Posterior vena cava (tissue), 2 donors: Measurements from ENCODE around the gene KIRREL2. TPM values are rescaled to one million over a fixed set of nuclear protein-coding genes. Genes with fewer than 3 reads are reported as not detected.
A peak's percentile ranks its signal among the peaks of the same experiment; 100 is the strongest.
"Not testable (repeated sequence)": the region's sequence is repeated elsewhere in the genome, so short reads cannot be mapped to it uniquely, and the experiment has no call there.

ENCODE experiments used
- DNase-seq: peaks from one replicate; pipeline ENCODE4 v3.0.0-alpha.2; 2020; ENCODE audit warnings: low spot score
- intact Hi-C, 2 donors: fragments of 100-400 bp; cut with DNase I; formaldehyde crosslinking; loops; one replicate each; pipeline versions ENCODE4 v1.14.1 to v1.14.2; 2022 to 2023
- total RNA-seq, 2 donors: library from RNA; stranded (reverse); fragmentation: NEBNext Ultra II Directional; extraction: Animal tissue kit (Norgen Biotek cat#: 25700); gene quantifications; one replicate each; pipeline ENCODE4 v1.2.1, GENCODE V29; 2021
- donor health status: DM: yes; HTN: yes; CAD: no.
- donor health status: DM: yes; HTN: yes; CAD: no.

The KIRREL2 gene
- total RNA-seq, 2 donors from 2014 or later = not detected

DNA sequence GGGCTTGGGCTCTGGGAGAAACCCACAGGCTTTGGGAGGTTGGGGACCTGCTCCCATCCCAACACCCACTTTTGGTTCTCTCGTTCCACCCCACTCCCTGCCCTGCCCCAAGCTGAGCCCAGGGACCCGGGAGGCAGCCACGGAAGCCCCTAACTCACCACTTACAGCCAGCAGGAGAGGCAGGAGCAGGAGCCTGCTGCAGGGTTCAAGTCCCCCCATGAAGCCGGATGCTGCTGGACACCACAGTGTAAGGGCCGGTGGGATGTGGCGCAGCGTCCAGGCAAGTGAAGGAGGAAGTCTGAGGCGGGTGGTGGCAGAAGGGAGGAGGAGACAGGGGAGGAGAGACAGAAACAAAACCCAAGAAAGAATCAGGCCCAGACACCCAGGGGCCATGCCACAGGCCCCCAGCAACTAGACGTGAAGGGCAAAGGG lies 51.3 kb downstream of the KIRREL2 start, which contains the start of gene TYROBP:
Gene TYROBP (minus strand): TSS at position 286 of the 432 bp plus-strand sequence. CDS start 67 bp downstream, at position 219.
- peak; percentile 87 for DNase-seq
- intact Hi-C loops = no loop called here

DNA sequence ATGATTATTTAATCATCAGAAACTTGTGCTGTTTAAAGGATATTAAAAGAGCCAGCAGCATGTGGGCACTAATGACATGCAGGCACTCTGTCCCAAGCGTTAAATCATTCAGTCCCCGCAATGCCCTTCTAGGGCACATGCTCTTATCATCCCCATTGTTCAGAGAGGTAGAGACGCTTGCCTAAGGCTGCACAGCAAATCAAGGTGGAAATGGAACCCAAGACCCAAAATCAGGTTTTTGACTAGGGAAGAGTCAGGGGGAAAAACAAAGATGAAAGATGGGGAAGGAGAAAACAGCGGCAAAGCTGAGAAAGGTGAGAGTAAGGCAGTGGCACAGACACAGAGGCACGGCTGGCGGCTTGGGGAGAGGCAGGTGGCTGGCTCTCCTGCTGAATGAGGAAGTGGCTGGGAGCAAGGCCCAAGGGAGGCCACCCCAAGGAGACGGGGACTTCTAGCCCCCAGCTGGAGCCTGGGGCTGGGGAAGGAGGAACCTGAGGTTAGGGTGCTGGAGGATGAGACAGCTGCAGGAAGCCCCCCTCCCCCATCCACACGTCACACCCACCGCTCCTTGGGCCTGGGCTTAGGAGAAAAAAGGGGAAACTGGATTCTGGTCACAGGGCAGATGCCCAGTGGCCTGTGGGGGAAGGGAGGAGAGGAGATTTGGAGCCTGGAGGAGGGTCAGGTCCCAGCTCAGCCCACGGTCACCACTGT lies 52.4 kb downstream of the KIRREL2 start:
- intact Hi-C loops = no loop called here
- DNase-seq = peak; percentile 95

GRCh38 chr19:35909684-35910035 lies 52.9 kb downstream of the KIRREL2 start:
- intact Hi-C loops = no loop called here
- DNase-seq = no peak

GRCh38 chr19:35910355-35910754 lies 53.6 kb downstream of the KIRREL2 start:
- intact Hi-C loops, DNase-seq: not testable (repeated sequence)

GRCh38 chr19:35911173-35911572 lies 54.5 kb downstream of the KIRREL2 start:
- intact Hi-C loops = no loop called here
- no peak for DNase-seq

- DNase-seq = no peak
- intact Hi-C loops = no loop called here
Measured at GRCh38 chr19:35911790-35912189, 55.1 kb downstream of the KIRREL2 start.

- DNase-seq = no peak
- intact Hi-C loops = no loop called here
Measured at GRCh38 chr19:35913589-35913988, 56.9 kb downstream of the KIRREL2 start.

GRCh38 chr19:35915443-35915842 lies 58.7 kb downstream of the KIRREL2 start:
- intact Hi-C loops = no loop called here
- no peak for DNase-seq

Other genes starting within 250 kb of the KIRREL2 start
- 1 to 10 TPM; 7.9 to 8.3 TPM for gene HAUS5, start 244.2 kb upstream of the KIRREL2 start, total RNA-seq
- gene RBM42, start 227.9 kb upstream of the KIRREL2 start, total RNA-seq = 10 to 100 TPM; 61.1 to 61.3 TPM
- under 1 TPM; 0.74 to 0.81 TPM for gene ETV2, start 215.2 kb upstream of the KIRREL2 start, total RNA-seq
- gene COX6B1, start 208.6 kb upstream of the KIRREL2 start, total RNA-seq = 100 to 1,000 TPM; 228 to 290 TPM
- gene UPK1A, start 190.4 kb upstream of the KIRREL2 start, total RNA-seq = under 1 TPM in 1 of 2 donors, not detected in 1; 0.19 TPM
- gene ZBTB32, start 152.4 kb upstream of the KIRREL2 start, total RNA-seq = not detected
- 10 to 100 TPM; 23.1 to 23.5 TPM for gene KMT2B, start 138.9 kb upstream of the KIRREL2 start, total RNA-seq
- 1 to 10 TPM; 4.3 to 9.3 TPM for gene IGFLR1, start 114.5 kb upstream of the KIRREL2 start, total RNA-seq
- 10 to 100 TPM; 13.8 to 18.7 TPM for gene U2AF1L4, start 111.5 kb upstream of the KIRREL2 start, total RNA-seq
- 10 to 100 TPM; 33.6 to 37.3 TPM for gene PSENEN, start 111.3 kb upstream of the KIRREL2 start, total RNA-seq
- gene LIN37, start 108.3 kb upstream of the KIRREL2 start, total RNA-seq = 1 to 10 TPM; 8.3 to 9.4 TPM
- 100 to 1,000 TPM; 290 to 412 TPM for gene HSPB6, start 99.9 kb upstream of the KIRREL2 start, total RNA-seq
- gene PROSER3, start 98.7 kb upstream of the KIRREL2 start, total RNA-seq = 10 to 100 TPM; 18.4 to 19.3 TPM
- 1 to 10 TPM; 6.2 to 9.6 TPM for gene ARHGAP33, start 81.3 kb upstream of the KIRREL2 start, total RNA-seq
- not detected for gene PRODH2, start 44.1 kb upstream of the KIRREL2 start, total RNA-seq
- gene NPHS1, start 4.4 kb upstream of the KIRREL2 start, total RNA-seq = not detected
- 1 to 10 TPM; 3.9 to 7.3 TPM for gene APLP1, start 11.7 kb downstream of the KIRREL2 start, total RNA-seq
- gene NFKBID, start 43.6 kb downstream of the KIRREL2 start, total RNA-seq = 10 to 100 TPM in 1 of 2 donors, 1 to 10 TPM in 1; 7.9 to 10.3 TPM
- gene HCST, start 45.6 kb downstream of the KIRREL2 start, total RNA-seq = 10 to 100 TPM; 12.4 to 13.4 TPM
- gene TYROBP, start 51.4 kb downstream of the KIRREL2 start, total RNA-seq = 10 to 100 TPM; 58.8 to 96.5 TPM
- 10 to 100 TPM; 13.3 to 14.2 TPM for gene LRFN3, start 79.5 kb downstream of the KIRREL2 start, total RNA-seq
- 10 to 100 TPM; 11.2 to 13.3 TPM for gene SDHAF1, start 138.3 kb downstream of the KIRREL2 start, total RNA-seq
- gene SYNE4, start 151.9 kb downstream of the KIRREL2 start, total RNA-seq = under 1 TPM; 0.24 to 0.93 TPM
- 10 to 100 TPM; 10.8 to 14.4 TPM for gene ALKBH6, start 157.3 kb downstream of the KIRREL2 start, total RNA-seq
- 10 to 100 TPM; 30.4 to 32.0 TPM for gene CLIP3, start 176.0 kb downstream of the KIRREL2 start, total RNA-seq
- 1 to 10 TPM; 2.9 to 3.7 TPM for gene THAP8, start 197.4 kb downstream of the KIRREL2 start, total RNA-seq
- under 1 TPM; 0.37 to 0.71 TPM for gene WDR62, start 198.0 kb downstream of the KIRREL2 start, total RNA-seq